WTC11 (cell line): ENCODE measurements around the gene FAM228A. TPM values are rescaled to one million over a fixed set of nuclear protein-coding genes. Genes with fewer than 3 reads are reported as not detected.

Experiments
- KAT7 ChIP-seq: sonication (generic); formaldehyde crosslinking; IDR thresholded peaks from 2 replicates; pipeline ENCODE4 v1.8.1; 2023; ENCODE audit warnings: missing genetic modification reagents, mild to moderate bottlenecking, borderline replicate concordance
- NR2C2 ChIP-seq: sonication (generic); formaldehyde crosslinking; IDR thresholded peaks from 2 replicates; pipeline ENCODE4 v1.8.0; 2022; ENCODE audit warnings: mild to moderate bottlenecking, missing genetic modification reagents
- TEAD1 ChIP-seq: sonication (generic); formaldehyde crosslinking; IDR thresholded peaks from 2 replicates; pipeline ENCODE4 v1.8.0; 2022; ENCODE audit warnings: mild to moderate bottlenecking, missing genetic modification reagents
- total RNA-seq: library from RNA; stranded (reverse); gene quantifications from 3 replicates; pipeline ENCODE4 v1.2.3, GENCODE V29; 2021
- TF ChIP-seq, protein P1 (sequence below): sonication (generic); formaldehyde crosslinking; IDR thresholded peaks from 2 replicates; pipeline ENCODE4 v1.8.1; 2023; ENCODE audit warnings: mild to moderate bottlenecking, missing genetic modification reagents, borderline replicate concordance
- TF ChIP-seq, protein P2 (sequence below): sonication (generic); formaldehyde crosslinking; IDR thresholded peaks from 2 replicates; pipeline ENCODE4 v1.8.0; 2023; ENCODE audit warnings: missing genetic modification reagents, mild to moderate bottlenecking, borderline replicate concordance

FAM228A gene
- total RNA-seq, 1 experiment from 2014 or later: 0.09 TPM

GRCh38 chr2:24239553-24239952 is 64.7 kb downstream of the FAM228A start (continued):
- TF ChIP-seq, protein P1, sequence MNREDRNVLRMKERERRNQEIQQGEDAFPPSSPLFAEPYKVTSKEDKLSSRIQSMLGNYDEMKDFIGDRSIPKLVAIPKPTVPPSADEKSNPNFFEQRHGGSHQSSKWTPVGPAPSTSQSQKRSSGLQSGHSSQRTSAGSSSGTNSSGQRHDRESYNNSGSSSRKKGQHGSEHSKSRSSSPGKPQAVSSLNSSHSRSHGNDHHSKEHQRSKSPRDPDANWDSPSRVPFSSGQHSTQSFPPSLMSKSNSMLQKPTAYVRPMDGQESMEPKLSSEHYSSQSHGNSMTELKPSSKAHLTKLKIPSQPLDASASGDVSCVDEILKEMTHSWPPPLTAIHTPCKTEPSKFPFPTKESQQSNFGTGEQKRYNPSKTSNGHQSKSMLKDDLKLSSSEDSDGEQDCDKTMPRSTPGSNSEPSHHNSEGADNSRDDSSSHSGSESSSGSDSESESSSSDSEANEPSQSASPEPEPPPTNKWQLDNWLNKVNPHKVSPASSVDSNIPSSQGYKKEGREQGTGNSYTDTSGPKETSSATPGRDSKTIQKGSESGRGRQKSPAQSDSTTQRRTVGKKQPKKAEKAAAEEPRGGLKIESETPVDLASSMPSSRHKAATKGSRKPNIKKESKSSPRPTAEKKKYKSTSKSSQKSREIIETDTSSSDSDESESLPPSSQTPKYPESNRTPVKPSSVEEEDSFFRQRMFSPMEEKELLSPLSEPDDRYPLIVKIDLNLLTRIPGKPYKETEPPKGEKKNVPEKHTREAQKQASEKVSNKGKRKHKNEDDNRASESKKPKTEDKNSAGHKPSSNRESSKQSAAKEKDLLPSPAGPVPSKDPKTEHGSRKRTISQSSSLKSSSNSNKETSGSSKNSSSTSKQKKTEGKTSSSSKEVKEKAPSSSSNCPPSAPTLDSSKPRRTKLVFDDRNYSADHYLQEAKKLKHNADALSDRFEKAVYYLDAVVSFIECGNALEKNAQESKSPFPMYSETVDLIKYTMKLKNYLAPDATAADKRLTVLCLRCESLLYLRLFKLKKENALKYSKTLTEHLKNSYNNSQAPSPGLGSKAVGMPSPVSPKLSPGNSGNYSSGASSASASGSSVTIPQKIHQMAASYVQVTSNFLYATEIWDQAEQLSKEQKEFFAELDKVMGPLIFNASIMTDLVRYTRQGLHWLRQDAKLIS (CRISPR knock-in tag): no peak
- TF ChIP-seq, protein P2, sequence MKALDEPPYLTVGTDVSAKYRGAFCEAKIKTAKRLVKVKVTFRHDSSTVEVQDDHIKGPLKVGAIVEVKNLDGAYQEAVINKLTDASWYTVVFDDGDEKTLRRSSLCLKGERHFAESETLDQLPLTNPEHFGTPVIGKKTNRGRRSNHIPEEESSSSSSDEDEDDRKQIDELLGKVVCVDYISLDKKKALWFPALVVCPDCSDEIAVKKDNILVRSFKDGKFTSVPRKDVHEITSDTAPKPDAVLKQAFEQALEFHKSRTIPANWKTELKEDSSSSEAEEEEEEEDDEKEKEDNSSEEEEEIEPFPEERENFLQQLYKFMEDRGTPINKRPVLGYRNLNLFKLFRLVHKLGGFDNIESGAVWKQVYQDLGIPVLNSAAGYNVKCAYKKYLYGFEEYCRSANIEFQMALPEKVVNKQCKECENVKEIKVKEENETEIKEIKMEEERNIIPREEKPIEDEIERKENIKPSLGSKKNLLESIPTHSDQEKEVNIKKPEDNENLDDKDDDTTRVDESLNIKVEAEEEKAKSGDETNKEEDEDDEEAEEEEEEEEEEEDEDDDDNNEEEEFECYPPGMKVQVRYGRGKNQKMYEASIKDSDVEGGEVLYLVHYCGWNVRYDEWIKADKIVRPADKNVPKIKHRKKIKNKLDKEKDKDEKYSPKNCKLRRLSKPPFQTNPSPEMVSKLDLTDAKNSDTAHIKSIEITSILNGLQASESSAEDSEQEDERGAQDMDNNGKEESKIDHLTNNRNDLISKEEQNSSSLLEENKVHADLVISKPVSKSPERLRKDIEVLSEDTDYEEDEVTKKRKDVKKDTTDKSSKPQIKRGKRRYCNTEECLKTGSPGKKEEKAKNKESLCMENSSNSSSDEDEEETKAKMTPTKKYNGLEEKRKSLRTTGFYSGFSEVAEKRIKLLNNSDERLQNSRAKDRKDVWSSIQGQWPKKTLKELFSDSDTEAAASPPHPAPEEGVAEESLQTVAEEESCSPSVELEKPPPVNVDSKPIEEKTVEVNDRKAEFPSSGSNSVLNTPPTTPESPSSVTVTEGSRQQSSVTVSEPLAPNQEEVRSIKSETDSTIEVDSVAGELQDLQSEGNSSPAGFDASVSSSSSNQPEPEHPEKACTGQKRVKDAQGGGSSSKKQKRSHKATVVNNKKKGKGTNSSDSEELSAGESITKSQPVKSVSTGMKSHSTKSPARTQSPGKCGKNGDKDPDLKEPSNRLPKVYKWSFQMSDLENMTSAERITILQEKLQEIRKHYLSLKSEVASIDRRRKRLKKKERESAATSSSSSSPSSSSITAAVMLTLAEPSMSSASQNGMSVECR (CRISPR knock-in tag): no peak
- TF ChIP-seq TEAD1 (CRISPR knock-in tag): no peak
- TF ChIP-seq NR2C2 (CRISPR knock-in tag): no peak
- no peak for TF ChIP-seq KAT7

Other genes with a start within 250 kb of the FAM228A start
- 18.3 to 21.5 TPM (median 18.4 TPM) in 3 replicates for gene ATAD2B, start 247.9 kb upstream of the FAM228A start, total RNA-seq
- 15.4 to 16.8 TPM (median 16.7 TPM) in 3 replicates for gene UBXN2A, start 234.6 kb upstream of the FAM228A start, total RNA-seq
- 0.42 to 0.55 TPM (median 0.50 TPM) in 3 replicates for gene MFSD2B, start 165.0 kb upstream of the FAM228A start, total RNA-seq
- 30.5 to 33.6 TPM (median 31.9 TPM) in 3 replicates for gene WDCP, start 127.7 kb upstream of the FAM228A start, total RNA-seq
- gene FKBP1B, start 125.3 kb upstream of the FAM228A start, total RNA-seq: 58.6 to 83.9 TPM (median 74.8 TPM) in 3 replicates
- 117 to 128 TPM (median 126 TPM) in 3 replicates for gene SF3B6, start 98.7 kb upstream of the FAM228A start, total RNA-seq
- 29.7 to 33.1 TPM (median 32.9 TPM) in 3 replicates for gene TP53I3, start 90.2 kb upstream of the FAM228A start, total RNA-seq
- gene PFN4, start 51.7 kb upstream of the FAM228A start, total RNA-seq: 0.48 TPM in 1 of 3 replicates, not detected in the others
- gene FAM228B, start 51.6 kb upstream of the FAM228A start, total RNA-seq: 2.7 to 7.4 TPM (median 6.9 TPM) in 3 replicates
- 18.1 to 19.8 TPM (median 19.0 TPM) in 3 replicates for gene ITSN2, start 185.5 kb downstream of the FAM228A start, total RNA-seq